ENCODE results near the gene YAF2.

The YAF2 gene

DNA sequence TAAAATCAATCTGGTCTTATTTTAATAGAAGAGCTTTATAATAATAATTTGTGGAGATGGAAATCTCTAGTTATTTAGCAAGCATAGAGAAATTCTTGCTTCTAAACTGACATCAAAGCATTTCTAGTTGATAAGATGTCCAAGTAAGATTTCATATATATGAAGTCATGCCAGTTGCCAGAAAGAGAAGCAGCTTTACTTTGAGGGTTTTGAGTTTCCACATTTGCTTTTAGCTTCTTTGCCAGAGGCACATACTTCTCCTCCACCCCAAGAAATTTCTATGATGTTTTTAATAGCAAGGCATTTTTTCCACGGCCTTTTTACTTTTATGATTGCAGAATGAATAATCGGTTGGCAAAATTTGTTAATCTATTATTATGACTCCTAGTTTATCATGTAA lies 24.2 kb upstream of the YAF2 start:
- H2BK15ac ChIP-seq (replicated peaks; ENCODE audit: low read depth) = no peak overlapping the region
- H3K9ac ChIP-seq (ENCODE audit: low read length) = no peak overlapping the region
- DNase-seq = no peak
- no peak overlapping the region for H4K5ac ChIP-seq (ENCODE audit: low read length)
- no peak overlapping the region for H2AK5ac ChIP-seq (ENCODE audit: low read length)
- H4K8ac ChIP-seq (ENCODE audit: low read depth, low read length) = no peak overlapping the region
- H3K27me3 ChIP-seq (ENCODE audit: insufficient read depth, low read length, poor library complexity) = no peaks in the 10 kb centered on the region
- no peaks in the 10 kb centered on the region for H3K4me1 ChIP-seq (ENCODE audit: control insufficient read depth, low read depth, low read length)
- no peak overlapping the region for H3K23ac ChIP-seq (ENCODE audit: low read length)
- no peaks in the 10 kb centered on the region for H3K36me3 ChIP-seq (ENCODE audit: control insufficient read depth, insufficient read depth, low read length)
- no peak overlapping the region for H3K56ac ChIP-seq (ENCODE audit: low read length)
- no peaks in the 10 kb centered on the region for H3K79me2 ChIP-seq (ENCODE audit: control insufficient read depth, insufficient read depth, low read length)
- H3K4ac ChIP-seq (ENCODE audit: low read depth, low read length) = no peak overlapping the region
- H3K79me1 ChIP-seq (ENCODE audit: low read length) = no peaks in the 10 kb centered on the region
- H3K18ac ChIP-seq (ENCODE audit: low read length) = no peak overlapping the region
- no CpG with 5 or more reads among the region's 2 CpGs for WGBS (ENCODE audit: extremely low coverage, insufficient coverage, low lambda C conversion rate)
- H2BK5ac ChIP-seq (ENCODE audit: low read length) = no peak overlapping the region
- no peak overlapping the region for H2BK120ac ChIP-seq (ENCODE audit: low read depth, low read length)
- H3K4me2 ChIP-seq (ENCODE audit: low read length) = no peak overlapping the region
- H3K4me3 ChIP-seq (ENCODE audit: low read length) = no peak overlapping the region
- no peak overlapping the region for H3K27ac ChIP-seq (ENCODE audit: low read depth, low read length)

DNA sequence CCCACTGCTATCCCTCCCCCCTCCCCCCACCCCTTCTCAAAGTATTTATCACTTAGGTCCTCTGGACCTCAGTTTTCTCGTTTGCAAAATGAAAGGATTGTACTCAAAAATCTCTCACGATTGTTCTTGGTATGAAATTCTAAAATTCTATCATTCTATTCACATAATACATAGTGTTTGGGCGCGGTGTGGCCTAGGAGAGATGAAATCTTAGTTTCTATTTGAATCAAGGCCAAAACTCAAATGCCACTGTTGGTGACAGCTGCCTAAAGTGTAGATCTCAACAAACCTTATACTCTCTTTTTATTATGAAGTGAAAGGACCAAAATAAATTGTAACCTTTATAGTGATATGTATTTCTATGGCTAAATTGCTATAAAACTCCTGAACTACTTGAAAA lies 23.7 kb upstream of the YAF2 start:
- H3K9ac ChIP-seq (ENCODE audit: low read length) = no peak overlapping the region
- no peaks in the 10 kb centered on the region for H3K27me3 ChIP-seq (ENCODE audit: insufficient read depth, low read length, poor library complexity)
- no CpG with 5 or more reads among the region's 4 CpGs for WGBS (ENCODE audit: extremely low coverage, insufficient coverage, low lambda C conversion rate)
- H3K4me1 ChIP-seq (ENCODE audit: control insufficient read depth, low read depth, low read length) = no peaks in the 10 kb centered on the region
- H3K36me3 ChIP-seq (ENCODE audit: control insufficient read depth, insufficient read depth, low read length) = no peaks in the 10 kb centered on the region
- no peak for DNase-seq
- H4K8ac ChIP-seq (ENCODE audit: low read depth, low read length) = no peak overlapping the region
- no peaks in the 10 kb centered on the region for H3K79me2 ChIP-seq (ENCODE audit: control insufficient read depth, insufficient read depth, low read length)
- H3K56ac ChIP-seq (ENCODE audit: low read length) = no peak overlapping the region
- H3K18ac ChIP-seq (ENCODE audit: low read length) = no peak overlapping the region
- H2AK5ac ChIP-seq (ENCODE audit: low read length) = no peak overlapping the region
- H3K27ac ChIP-seq (ENCODE audit: low read depth, low read length) = no peak overlapping the region
- H2BK120ac ChIP-seq (ENCODE audit: low read depth, low read length) = no peak overlapping the region
- no peak overlapping the region for H4K5ac ChIP-seq (ENCODE audit: low read length)
- no peak overlapping the region for H3K4me2 ChIP-seq (ENCODE audit: low read length)
- H3K23ac ChIP-seq (ENCODE audit: low read length) = no peak overlapping the region
- H3K4me3 ChIP-seq (ENCODE audit: low read length) = no peak overlapping the region
- H2BK15ac ChIP-seq (replicated peaks; ENCODE audit: low read depth) = no peak overlapping the region
- no peaks in the 10 kb centered on the region for H3K79me1 ChIP-seq (ENCODE audit: low read length)
- no peak overlapping the region for H2BK5ac ChIP-seq (ENCODE audit: low read length)
- no peak overlapping the region for H3K4ac ChIP-seq (ENCODE audit: low read depth, low read length)

DNA sequence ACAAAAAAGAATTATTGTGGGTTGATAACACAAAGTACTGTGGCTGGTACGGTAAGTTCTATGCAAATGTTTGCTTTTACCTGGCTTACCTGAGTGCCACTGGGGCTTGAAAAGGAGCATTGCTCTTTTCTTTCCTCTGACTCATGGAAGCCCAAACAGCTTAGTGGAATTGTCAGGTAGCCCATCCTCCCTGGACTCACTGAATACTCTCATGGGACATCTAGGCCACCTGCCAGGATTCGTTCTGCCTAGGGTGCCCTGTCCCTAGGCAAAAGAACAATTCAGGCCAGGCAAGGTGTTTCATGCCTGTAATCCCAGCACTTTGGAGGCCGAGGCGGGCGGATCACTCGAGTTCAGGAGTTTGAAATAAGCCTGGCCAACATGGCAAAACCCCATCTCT lies 22.5 kb upstream of the YAF2 start:
- Histone ChIP-seq H4K8ac (ENCODE audit: low read depth, low read length) (no peak overlapping the region), H2BK15ac (replicated peaks; ENCODE audit: low read depth) (no peak overlapping the region), H2BK5ac (ENCODE audit: low read length) (no peak overlapping the region), H4K5ac (ENCODE audit: low read length) (no peak overlapping the region), H3K18ac (ENCODE audit: low read length) (no peak overlapping the region), H3K4me2 (ENCODE audit: low read length) (no peak overlapping the region), H2BK120ac (ENCODE audit: low read depth, low read length) (no peak overlapping the region), H3K23ac (ENCODE audit: low read length) (no peak overlapping the region), H3K79me2 (ENCODE audit: control insufficient read depth, insufficient read depth, low read length) (no peaks in the 10 kb centered on the region), H3K79me1 (ENCODE audit: low read length) (no peaks in the 10 kb centered on the region), H3K4me1 (ENCODE audit: control insufficient read depth, low read depth, low read length) (no peaks in the 10 kb centered on the region), H3K36me3 (ENCODE audit: control insufficient read depth, insufficient read depth, low read length) (no peaks in the 10 kb centered on the region), H2AK5ac (ENCODE audit: low read length) (no peak overlapping the region), H3K4me3 (ENCODE audit: low read length) (no peak overlapping the region), H3K27ac (ENCODE audit: low read depth, low read length) (no peak overlapping the region), H3K27me3 (ENCODE audit: insufficient read depth, low read length, poor library complexity) (no peaks in the 10 kb centered on the region), H3K56ac (ENCODE audit: low read length) (no peak overlapping the region), H3K9ac (ENCODE audit: low read length) (no peak overlapping the region), H3K4ac (ENCODE audit: low read depth, low read length) (no peak overlapping the region)
- WGBS (ENCODE audit: extremely low coverage, insufficient coverage, low lambda C conversion rate) = no CpG with 5 or more reads among the region's 6 CpGs
- no peak for DNase-seq

DNA sequence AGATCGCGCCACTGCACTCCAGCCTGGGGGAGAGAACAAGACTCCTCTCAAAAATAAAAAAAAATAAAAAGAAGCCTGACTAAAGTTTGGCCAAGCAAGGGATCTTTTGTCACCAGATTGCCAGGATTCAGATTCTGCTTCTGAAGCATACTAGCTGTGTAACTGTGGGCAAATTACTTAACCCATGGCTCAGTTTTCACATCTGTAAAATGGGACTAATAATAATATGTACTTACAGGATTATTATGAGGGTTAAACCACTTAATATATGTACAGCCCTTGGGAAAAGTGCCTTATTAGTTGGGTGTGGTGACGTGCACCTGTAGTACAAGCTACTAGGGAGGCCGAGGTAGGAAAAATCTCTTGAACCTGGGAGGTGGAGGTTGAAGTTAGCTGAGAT lies 21.7 kb upstream of the YAF2 start:
- no peak overlapping the region for H3K23ac ChIP-seq (ENCODE audit: low read length)
- H2BK5ac ChIP-seq (ENCODE audit: low read length) = no peak overlapping the region
- no peaks in the 10 kb centered on the region for H3K36me3 ChIP-seq (ENCODE audit: control insufficient read depth, insufficient read depth, low read length)
- H3K27me3 ChIP-seq (ENCODE audit: insufficient read depth, low read length, poor library complexity) = no peaks in the 10 kb centered on the region
- no peak overlapping the region for H3K4ac ChIP-seq (ENCODE audit: low read depth, low read length)
- no peak overlapping the region for H4K5ac ChIP-seq (ENCODE audit: low read length)
- no peak overlapping the region for H4K8ac ChIP-seq (ENCODE audit: low read depth, low read length)
- H3K79me1 ChIP-seq (ENCODE audit: low read length) = no peaks in the 10 kb centered on the region
- no peak overlapping the region for H2BK120ac ChIP-seq (ENCODE audit: low read depth, low read length)
- H3K27ac ChIP-seq (ENCODE audit: low read depth, low read length) = no peak overlapping the region
- no peak overlapping the region for H3K9ac ChIP-seq (ENCODE audit: low read length)
- no peak overlapping the region for H3K56ac ChIP-seq (ENCODE audit: low read length)
- H3K4me1 ChIP-seq (ENCODE audit: control insufficient read depth, low read depth, low read length) = no peaks in the 10 kb centered on the region
- H3K4me3 ChIP-seq (ENCODE audit: low read length) = no peak overlapping the region
- no CpG with 5 or more reads among the region's 4 CpGs for WGBS (ENCODE audit: extremely low coverage, insufficient coverage, low lambda C conversion rate)
- H2AK5ac ChIP-seq (ENCODE audit: low read length) = no peak overlapping the region
- no peak overlapping the region for H2BK15ac ChIP-seq (replicated peaks; ENCODE audit: low read depth)
- H3K4me2 ChIP-seq (ENCODE audit: low read length) = no peak overlapping the region
- H3K18ac ChIP-seq (ENCODE audit: low read length) = no peak overlapping the region
- no peak for DNase-seq
- no peaks in the 10 kb centered on the region for H3K79me2 ChIP-seq (ENCODE audit: control insufficient read depth, insufficient read depth, low read length)

DNA sequence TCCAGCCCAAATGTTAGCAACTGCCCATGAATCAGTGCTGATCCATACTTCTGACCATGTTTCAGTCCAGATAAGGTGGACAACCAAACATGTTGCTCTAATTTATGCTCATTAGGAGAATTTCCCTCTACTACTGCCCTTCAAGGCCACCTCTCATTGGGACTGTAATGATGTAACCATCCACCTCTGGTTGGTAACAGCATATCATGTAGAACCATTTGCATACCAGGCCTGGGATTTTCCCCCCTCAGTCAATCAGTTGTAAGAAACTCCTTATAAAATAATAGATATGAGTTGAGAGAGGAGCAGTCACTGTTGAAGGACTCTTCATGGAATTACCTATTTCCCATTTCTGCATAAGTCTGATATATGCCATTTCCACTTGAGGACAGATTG lies 17.8 kb upstream of the YAF2 start:
- Histone ChIP-seq H3K27ac (ENCODE audit: low read depth, low read length) (no peak overlapping the region), H3K79me2 (ENCODE audit: control insufficient read depth, insufficient read depth, low read length) (no peaks in the 10 kb centered on the region), H3K18ac (ENCODE audit: low read length) (no peak overlapping the region), H3K4me2 (ENCODE audit: low read length) (no peak overlapping the region), H2BK120ac (ENCODE audit: low read depth, low read length) (no peak overlapping the region), H2BK5ac (ENCODE audit: low read length) (no peak overlapping the region), H3K4ac (ENCODE audit: low read depth, low read length) (no peak overlapping the region), H3K4me1 (ENCODE audit: control insufficient read depth, low read depth, low read length) (no peaks in the 10 kb centered on the region), H4K8ac (ENCODE audit: low read depth, low read length) (no peak overlapping the region), H3K23ac (ENCODE audit: low read length) (no peak overlapping the region), H3K9ac (ENCODE audit: low read length) (no peak overlapping the region), H2AK5ac (ENCODE audit: low read length) (no peak overlapping the region), H3K36me3 (ENCODE audit: control insufficient read depth, insufficient read depth, low read length) (no peaks in the 10 kb centered on the region), H4K5ac (ENCODE audit: low read length) (no peak overlapping the region), H3K79me1 (ENCODE audit: low read length) (no peaks in the 10 kb centered on the region), H3K27me3 (ENCODE audit: insufficient read depth, low read length, poor library complexity) (no peaks in the 10 kb centered on the region), H3K56ac (ENCODE audit: low read length) (no peak overlapping the region), H3K4me3 (ENCODE audit: low read length) (no peak overlapping the region), H2BK15ac (replicated peaks; ENCODE audit: low read depth) (no peak overlapping the region)
- DNase-seq = no peak

DNA sequence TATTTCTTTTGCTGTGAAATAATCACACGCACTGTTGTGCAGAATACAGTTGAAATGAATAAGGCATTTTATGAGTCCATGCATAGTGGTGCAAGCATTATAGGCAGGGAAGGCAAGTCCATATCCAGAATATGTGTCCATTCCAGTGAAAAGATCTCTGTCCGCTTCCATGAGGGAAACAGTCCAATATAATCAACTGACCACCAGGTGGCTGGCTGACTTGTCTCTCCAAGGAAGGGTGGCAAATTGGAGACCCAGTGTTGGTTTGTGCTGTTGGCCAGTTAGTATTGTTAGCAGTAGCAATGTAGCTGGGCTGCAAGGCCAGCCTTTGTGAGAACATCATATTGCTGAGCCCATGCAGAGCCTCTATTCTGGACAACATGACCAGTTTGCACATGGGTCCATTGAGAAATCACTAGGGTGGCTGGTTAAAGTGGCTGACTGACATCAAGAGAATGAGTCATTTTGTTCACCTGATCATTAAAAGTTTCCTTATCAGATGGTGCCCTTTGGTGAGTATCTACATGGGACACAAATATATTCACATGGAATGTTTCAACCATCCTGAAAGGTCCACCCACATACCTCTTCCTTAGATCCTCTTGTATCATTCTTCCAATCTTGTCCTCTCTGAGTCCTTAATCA lies 17.3 kb upstream of the YAF2 start:
- Histone ChIP-seq H3K36me3 (ENCODE audit: control insufficient read depth, insufficient read depth, low read length) (no peaks in the 10 kb centered on the region), H3K4me1 (ENCODE audit: control insufficient read depth, low read depth, low read length) (no peaks in the 10 kb centered on the region), H3K23ac (ENCODE audit: low read length) (no peak overlapping the region), H4K5ac (ENCODE audit: low read length) (no peak overlapping the region), H3K4ac (ENCODE audit: low read depth, low read length) (no peak overlapping the region), H3K27me3 (ENCODE audit: insufficient read depth, low read length, poor library complexity) (no peaks in the 10 kb centered on the region), H3K9ac (ENCODE audit: low read length) (no peak overlapping the region), H2BK15ac (replicated peaks; ENCODE audit: low read depth) (no peak overlapping the region), H3K27ac (ENCODE audit: low read depth, low read length) (no peak overlapping the region), H3K4me2 (ENCODE audit: low read length) (no peak overlapping the region), H3K56ac (ENCODE audit: low read length) (no peak overlapping the region), H3K79me2 (ENCODE audit: control insufficient read depth, insufficient read depth, low read length) (no peaks in the 10 kb centered on the region), H2BK120ac (ENCODE audit: low read depth, low read length) (no peak overlapping the region), H3K4me3 (ENCODE audit: low read length) (no peak overlapping the region), H3K79me1 (ENCODE audit: low read length) (no peaks in the 10 kb centered on the region), H2BK5ac (ENCODE audit: low read length) (no peak overlapping the region), H3K18ac (ENCODE audit: low read length) (no peak overlapping the region), H4K8ac (ENCODE audit: low read depth, low read length) (no peak overlapping the region), H2AK5ac (ENCODE audit: low read length) (no peak overlapping the region)
- WGBS (ENCODE audit: extremely low coverage, insufficient coverage, low lambda C conversion rate) = no CpG with 5 or more reads among the region's 2 CpGs
- no peak for DNase-seq
